ENCODE data around the gene PPFIA1. TPM values are rescaled to one million over a fixed set of nuclear protein-coding genes. Genes with fewer than 3 reads are reported as not detected.

The PPFIA1 gene
- total and polyA plus RNA-seq, 2 of the 8 experiments (the other 6 are each of a cell fraction or from before 2014, with no cell fraction given), result 44.3 to 73.5 TPM

- Histone ChIP-seq H2AFZ (ENCODE audit: low read length) (no peak overlapping the region), H2BK12ac (ENCODE audit: low read depth, low read length) (no peak overlapping the region), H3K27ac (ENCODE audit: low read depth, low read length) (no peak overlapping the region), H3K79me2 (ENCODE audit: control insufficient read depth in 1 of 2, insufficient read depth in 2 of 2, low read length in 2 of 2) (peaks cover 3 to 65% of the 10 kb centered on the region in 2 experiments; a peak in 2 of 4 replicates), H3K4me1 (replicated peaks in 1 of 4; ENCODE audit: control insufficient read depth in 3 of 4, insufficient read depth in 4 of 4, low read length in 3 of 4) (peaks cover 0 to 5% (median 0%) of the 10 kb centered on the region in 4 experiments; a peak in 1 of 7 replicates), H3K36me3 (ENCODE audit: control insufficient read depth in 2 of 4, insufficient read depth in 4 of 4, low read length in 3 of 4) (peaks cover 0 to 4% (median 2%) of the 10 kb centered on the region in 4 experiments; a peak in 4 of 8 replicates), H3K23ac (ENCODE audit: insufficient read length) (no peak overlapping the region), H2BK5ac (ENCODE audit: low read depth, low read length) (no peak overlapping the region), H2BK20ac (ENCODE audit: low read length) (no peak overlapping the region), H3K23me2 (ENCODE audit: low read depth, low read length) (no peaks in the 10 kb centered on the region), H3K4ac (replicated peaks; ENCODE audit: insufficient read length, low read depth, low read length) (no peak overlapping the region), H3K4me2 (ENCODE audit: insufficient read depth in 1 of 2, low read depth in 2 of 2, low read length in 2 of 2) (no peak overlapping the region), H3K14ac (ENCODE audit: insufficient read length) (no peak overlapping the region), H2AK5ac (ENCODE audit: low read depth, low read length) (no peak overlapping the region), H4K20me1 (replicated peaks in 1 of 2; ENCODE audit: control insufficient read depth in 1 of 2, insufficient read depth in 2 of 2, low read length in 2 of 2) (peaks cover 7 to 23% of the 10 kb centered on the region in 2 experiments), H2BK120ac (replicated peaks; ENCODE audit: low read depth, low read length) (no peak overlapping the region), H3K9me3 (ENCODE audit: insufficient read depth in 2 of 2, low read depth in 1 of 2, low read length in 1 of 2) (no peaks in the 10 kb centered on the region; a peak in 1 of 4 replicates), H3K18ac (ENCODE audit: extremely low read depth, low read length) (no peak overlapping the region; the same call in 1 of the 2 replicates), H4K8ac (ENCODE audit: extremely low read depth, insufficient read depth, low read length) (no peak overlapping the region), H3K79me1 (ENCODE audit: low read depth, low read length) (peaks cover 12% of the 10 kb centered on the region; the same call in 1 of the 2 replicates), H3K56ac (replicated peaks; ENCODE audit: insufficient read length, low read depth, low read length) (no peak overlapping the region), H4K91ac (replicated peaks; ENCODE audit: insufficient read length, low read length) (no peak overlapping the region), H3K27me3 (replicated peaks in 1 of 4; ENCODE audit: control insufficient read depth in 3 of 4, extremely low read depth in 1 of 4, insufficient read depth in 3 of 4, low read length in 3 of 4) (no peaks in the 10 kb centered on the region), H3K4me3 (ENCODE audit: extremely low read depth in 1 of 4, insufficient read depth in 2 of 4, low read depth in 3 of 4, low read length in 4 of 4) (no peak overlapping the region), H4K5ac (ENCODE audit: insufficient read length, low read depth, low read length) (no peak overlapping the region), H3K9ac (replicated peaks in 1 of 4; ENCODE audit: extremely low read depth in 1 of 4, low read depth in 3 of 4, low read length in 3 of 4) (no peak overlapping the region), H2BK15ac (ENCODE audit: low read length) (no peak overlapping the region)
- FAIRE-seq (no peak), DNase-seq (ENCODE audit: low read depth in 1 of 2, low spot score in 2 of 2) (no peak)
- ChIA-PET POLR2A (ENCODE audit: partially characterized antibody) (interaction anchor here (1.4 kb wide), 1 partner anchor 8 kb away, joined by 4 read pairs; no protein-coding TSS in a partner anchor), CTCF (ENCODE audit: partially characterized antibody) (no interaction called here)
- 97% methylated on average over 11 of the region's 11 CpGs; no CpG with 5 or more reads in 1 of the 2 experiments for WGBS, 2 experiments (ENCODE audit: extremely low coverage in 1 of 2, insufficient coverage in 1 of 2, insufficient read length in 1 of 2, insufficient replicate concordance in 2 of 2, low coverage in 1 of 2, low lambda C conversion rate in 2 of 2, missing lambda C conversion rate in 1 of 2)
- TF ChIP-seq TEAD4 (IDR thresholded peaks at IDR 0.05; ENCODE audit: low read depth, low read length), result no peak
- TF ChIP-seq, protein P1, sequence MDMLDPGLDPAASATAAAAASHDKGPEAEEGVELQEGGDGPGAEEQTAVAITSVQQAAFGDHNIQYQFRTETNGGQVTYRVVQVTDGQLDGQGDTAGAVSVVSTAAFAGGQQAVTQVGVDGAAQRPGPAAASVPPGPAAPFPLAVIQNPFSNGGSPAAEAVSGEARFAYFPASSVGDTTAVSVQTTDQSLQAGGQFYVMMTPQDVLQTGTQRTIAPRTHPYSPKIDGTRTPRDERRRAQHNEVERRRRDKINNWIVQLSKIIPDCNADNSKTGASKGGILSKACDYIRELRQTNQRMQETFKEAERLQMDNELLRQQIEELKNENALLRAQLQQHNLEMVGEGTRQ (IDR thresholded peaks at IDR 0.05; ENCODE audit: low read length), result no peak
- no peak for TF ChIP-seq HDAC2 (IDR thresholded peaks at IDR 0.05; ENCODE audit: borderline replicate concordance in 1 of 2, low read depth in 2 of 2, low read length in 2 of 2)
These were observed 29.1 kb downstream of the PPFIA1 start for GRCh38 chr11:70299636-70300035.

Data from H1 (cell line).